OCI-LY7 (cell line): ENCODE results near the gene PSMD13.

Experiments
- EZH2phosphoT487 ChIP-seq: fragments of 200-600 bp; sonication (generic); IDR thresholded peaks from 2 replicates; pipeline ENCODE4 v1.6.1; 2018; ENCODE audit warnings: low read depth, borderline replicate concordance, mild to moderate bottlenecking, mixed run types, antibody characterized with exemption, low read length, moderate library complexity, mixed read lengths
- TF ChIP-seq, protein P1 (sequence below): fragments of 200-600 bp; sonication (generic); conservative IDR thresholded peaks from 2 replicates; pipeline ENCODE4 v1.5.1; 2014; ENCODE audit warnings: mild to moderate bottlenecking, antibody characterized with exemption, low read length, moderate library complexity, mixed read lengths

DNA sequence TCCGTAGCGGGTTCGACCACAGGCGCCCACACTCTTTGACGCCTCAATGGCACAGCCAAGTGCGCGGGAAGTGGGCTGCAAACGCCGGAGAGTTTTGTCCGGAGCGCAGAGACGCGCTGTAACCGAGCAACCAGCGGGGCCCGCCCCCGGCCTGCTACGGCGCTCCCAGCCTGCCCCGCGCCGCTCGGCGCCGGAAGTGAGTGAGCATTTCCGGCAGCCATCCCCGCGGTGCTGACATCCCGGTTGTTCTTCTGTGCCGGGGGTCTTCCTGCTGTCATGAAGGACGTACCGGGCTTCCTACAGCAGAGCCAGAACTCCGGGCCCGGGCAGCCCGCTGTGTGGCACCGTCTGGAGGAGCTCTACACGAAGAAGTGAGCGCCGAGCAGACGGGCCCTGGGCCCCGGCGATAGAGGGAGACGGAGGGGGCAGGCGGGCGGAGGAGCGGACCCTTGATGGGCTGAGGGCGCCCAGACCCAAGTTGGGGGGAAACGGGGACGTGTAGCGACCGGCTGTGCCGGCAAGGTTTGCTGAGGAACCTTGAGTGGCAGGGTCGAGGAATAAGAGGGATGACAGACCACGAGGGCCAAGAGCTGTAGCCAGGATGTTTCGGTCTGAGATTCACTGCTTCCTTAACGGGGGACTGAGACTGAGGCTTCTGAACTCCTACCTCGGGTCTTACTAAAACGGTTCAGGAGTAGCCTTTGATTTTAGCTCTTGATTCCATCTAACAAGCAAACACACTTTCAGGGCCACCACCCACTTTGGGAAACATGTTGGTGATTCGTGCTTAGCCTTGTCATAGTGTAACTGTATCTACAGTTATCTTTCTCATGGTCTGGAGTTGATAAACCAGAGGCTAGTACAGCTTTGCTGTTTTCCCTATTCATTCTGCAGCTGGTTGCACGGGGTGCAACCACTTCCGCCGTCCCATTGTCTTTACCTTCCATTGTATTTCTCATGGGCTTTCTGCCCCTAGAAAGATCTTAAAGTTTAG lies at the start of gene PSMD13:
- TF ChIP-seq, protein P1, sequence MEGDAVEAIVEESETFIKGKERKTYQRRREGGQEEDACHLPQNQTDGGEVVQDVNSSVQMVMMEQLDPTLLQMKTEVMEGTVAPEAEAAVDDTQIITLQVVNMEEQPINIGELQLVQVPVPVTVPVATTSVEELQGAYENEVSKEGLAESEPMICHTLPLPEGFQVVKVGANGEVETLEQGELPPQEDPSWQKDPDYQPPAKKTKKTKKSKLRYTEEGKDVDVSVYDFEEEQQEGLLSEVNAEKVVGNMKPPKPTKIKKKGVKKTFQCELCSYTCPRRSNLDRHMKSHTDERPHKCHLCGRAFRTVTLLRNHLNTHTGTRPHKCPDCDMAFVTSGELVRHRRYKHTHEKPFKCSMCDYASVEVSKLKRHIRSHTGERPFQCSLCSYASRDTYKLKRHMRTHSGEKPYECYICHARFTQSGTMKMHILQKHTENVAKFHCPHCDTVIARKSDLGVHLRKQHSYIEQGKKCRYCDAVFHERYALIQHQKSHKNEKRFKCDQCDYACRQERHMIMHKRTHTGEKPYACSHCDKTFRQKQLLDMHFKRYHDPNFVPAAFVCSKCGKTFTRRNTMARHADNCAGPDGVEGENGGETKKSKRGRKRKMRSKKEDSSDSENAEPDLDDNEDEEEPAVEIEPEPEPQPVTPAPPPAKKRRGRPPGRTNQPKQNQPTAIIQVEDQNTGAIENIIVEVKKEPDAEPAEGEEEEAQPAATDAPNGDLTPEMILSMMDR: no peak
- TF ChIP-seq EZH2phosphoT487: no peak
